ENCODE results near the gene PSD. TPM values are rescaled to one million over a fixed set of nuclear protein-coding genes. Genes with fewer than 3 reads are reported as not detected.
A peak's percentile ranks its signal among the peaks of the same experiment; 100 is the strongest.

Gene PSD
- total and polyA plus RNA-seq, 9 of the 15 experiments (the other 6 are each of a cell fraction or from before 2014, with no cell fraction given): 0.11 to 1.7 (median 0.54) TPM; not detected in 2

- no peaks in the 10 kb centered on the region for H3K27me3 ChIP-seq (ENCODE audit: control insufficient read depth in 2 of 2, insufficient read depth in 2 of 2, low read length in 2 of 2)
- H2AFZ ChIP-seq (ENCODE audit: low read depth, low read length): peak overlapping the region; percentile 88
- peaks cover 13% of the 10 kb centered on the region; the same call in 1 of the 3 replicates for H3K36me3 ChIP-seq (ENCODE audit: control insufficient read depth, insufficient read depth, low read length)
- in situ Hi-C loops (cut with MboI): loop anchor here (25.0 kb wide), 1 partner anchor 192 kb away; no protein-coding TSS in a partner anchor
- intact Hi-C loops (cut with micrococcal nuclease): loop anchor here (1.0 to 5.0 kb wide), 4 partner anchors 26 to 228 kb away; no protein-coding TSS in a partner anchor
- FAIRE-seq (no peak), ATAC-seq (no peak), DNase-seq (ENCODE audit: extremely low read depth in 1 of 4, low spot score in 3 of 4) (peak in 1 of 4 experiments; percentile 27)
- peak overlapping the region; percentile 78 for H3K4me3 ChIP-seq
- H3K9ac ChIP-seq (ENCODE audit: insufficient read depth in 1 of 2, low read depth in 2 of 2, low read length in 2 of 2): peak overlapping the region; percentile 63 to 92
- no TSS peak for BruUV-seq (replicated peaks)
- peaks cover 7% of the 10 kb centered on the region; the same call in 1 of the 3 replicates for H3K79me2 ChIP-seq (ENCODE audit: control insufficient read depth, insufficient read depth, low read length)
- ChIA-PET POLR2A (interaction anchor here (0.6 to 1.9 kb wide), 5 partner anchors 9 to 209 kb away, joined by 3 to 6 read pairs (median 3); no protein-coding TSS in a partner anchor), CTCF (ENCODE audit: low intra/inter-chr PET ratio) (interaction anchor here (0.8 kb wide), 2 partner anchors 84 to 85 kb away, joined by 3 to 4 read pairs; no protein-coding TSS in a partner anchor)
- no peaks in the 10 kb centered on the region for H3K9me3 ChIP-seq (replicated peaks; ENCODE audit: control insufficient read depth, insufficient read depth, low read depth, low read length)
- H3K27ac ChIP-seq (ENCODE audit: extremely low read depth, low read depth, low read length): peak overlapping the region; percentile 45
- peaks cover 17 to 47% of the 10 kb centered on the region in 2 experiments; a peak in 4 of 5 replicates for H3K4me1 ChIP-seq (replicated peaks in 1 of 2; ENCODE audit: control insufficient read depth in 2 of 2, insufficient read depth in 2 of 2, low read length in 2 of 2)
- H3K4me2 ChIP-seq (ENCODE audit: insufficient read depth, low read length): peak overlapping the region; percentile 99
- 0% methylated on average over 15 of the region's 35 CpGs for WGBS (ENCODE audit: insufficient coverage, low coverage, missing lambda C conversion rate)
- no peaks in the 10 kb centered on the region for H3K9me1 ChIP-seq (ENCODE audit: control insufficient read depth, insufficient read depth, low read length)
- H4K20me1 ChIP-seq (replicated peaks; ENCODE audit: control insufficient read depth, insufficient read depth, low read length): no peaks in the 10 kb centered on the region
- TF ChIP-seq CBFB (CRISPR knock-in tag; IDR thresholded peaks at IDR 0.05) (0 out of 2 replicates have a peak, but pooled peaks have one; percentile 25), ZNF79 (CRISPR knock-in tag; IDR thresholded peaks at IDR 0.05; ENCODE audit: low read depth) (no peak), TFE3 (CRISPR knock-in tag; IDR thresholded peaks at IDR 0.05) (no peak), SAP30 (IDR thresholded peaks at IDR 0.05; ENCODE audit: borderline replicate concordance, insufficient read depth, low read depth, low read length, poor library complexity, severe bottlenecking) (peak; percentile 12), E2F6 (IDR thresholded peaks at IDR 0.05; ENCODE audit: borderline replicate concordance in 1 of 2, extremely low read depth in 1 of 2, insufficient read depth in 1 of 2, insufficient read length in 1 of 2, low read depth in 1 of 2, low read length in 1 of 2, poor library complexity in 1 of 2, severe bottlenecking in 1 of 2) (peak in 1 of 2 experiments; percentile 3), HMBOX1 (IDR thresholded peaks at IDR 0.05) (no peak), NR2C2 (CRISPR knock-in tag; IDR thresholded peaks at IDR 0.05) (peak; percentile 56; the same call in 1 of the 2 replicates), NR2C2 (tag; IDR thresholded peaks at IDR 0.05) (no peak), THAP12 (CRISPR knock-in tag; IDR thresholded peaks at IDR 0.05) (0 out of 2 replicates have a peak, but pooled peaks have one; percentile 5), ZNF551 (CRISPR knock-in tag; IDR thresholded peaks at IDR 0.05) (no peak), IRF2 (CRISPR knock-in tag; IDR thresholded peaks at IDR 0.05) (no peak)
Observed at GRCh38 chr10:102394801-102395399, 23.7 kb downstream of the PSD start.
